HL-60 (cell line): ENCODE measurements around the gene KLC4.

Source experiments
- DNase-seq, 2 experiments: peaks; one replicate each; pipeline ENCODE4 v3.0.0-alpha.2; 2010 to 2020; ENCODE audit warnings: low read depth in 1 of 2, low spot score in 1 of 2
- H3K27ac ChIP-seq: fragments of 250-450 bp; sonication (Bioruptor Pico); replicated peaks from 2 replicates; pipeline ENCODE4 v1.5.1; 2020; ENCODE audit warnings: mild to moderate bottlenecking, moderate library complexity
- H3K27me3 ChIP-seq: fragments of 250-450 bp; sonication (Bioruptor Pico); 2 replicates; pipeline ENCODE4 v1.5.1; 2021; ENCODE audit warnings: mild to moderate bottlenecking, moderate library complexity; ENCODE audit not compliant: insufficient read depth, poor library complexity, severe bottlenecking
- H3K4me3 ChIP-seq: replicated peaks from 2 replicates; pipeline ENCODE4 v1.5.1; 2011; ENCODE audit warnings: mild to moderate bottlenecking, control low read depth, low read length; ENCODE audit not compliant: insufficient read depth
- GABPA ChIP-seq: IDR thresholded peaks from 2 replicates; pipeline ENCODE4 v1.6.1; 2012; ENCODE audit warnings: low read depth
- POLR2AphosphoS5 ChIP-seq: IDR thresholded peaks from 2 replicates; pipeline ENCODE4 v1.6.1; 2012; ENCODE audit warnings: low read depth
- SPI1 ChIP-seq: IDR thresholded peaks from 2 replicates; pipeline ENCODE4 v1.6.1; 2012; ENCODE audit warnings: low read depth, mild to moderate bottlenecking, borderline replicate concordance
- long read RNA-seq: library from polyadenylated mRNA; unstranded; transcript quantifications from one replicate; pipeline ENCODE4 v2.0.0, GENCODE V29; 2020
- TF ChIP-seq, protein P1 (sequence below): IDR thresholded peaks from one replicate; pipeline ENCODE4 v1.5.1; 2011; ENCODE audit warnings: low read length, control low read depth, inconsistent platforms; ENCODE audit not compliant: insufficient read depth
- TF ChIP-seq, protein P2 (sequence below): IDR thresholded peaks from 2 replicates; pipeline ENCODE4 v1.6.1; 2012; ENCODE audit warnings: low read depth; ENCODE audit not compliant: insufficient replicate concordance

KLC4 gene
- long read RNA-seq, transcript KLC4-202 (16 exons, 2,404 nt): major isoform, 39 of 76 reads
- long read RNA-seq, partial matches to known transcripts: 26 of 76 reads
- long read RNA-seq, other reads (novel, unspliced or antisense): 8 of 76 reads

DNA sequence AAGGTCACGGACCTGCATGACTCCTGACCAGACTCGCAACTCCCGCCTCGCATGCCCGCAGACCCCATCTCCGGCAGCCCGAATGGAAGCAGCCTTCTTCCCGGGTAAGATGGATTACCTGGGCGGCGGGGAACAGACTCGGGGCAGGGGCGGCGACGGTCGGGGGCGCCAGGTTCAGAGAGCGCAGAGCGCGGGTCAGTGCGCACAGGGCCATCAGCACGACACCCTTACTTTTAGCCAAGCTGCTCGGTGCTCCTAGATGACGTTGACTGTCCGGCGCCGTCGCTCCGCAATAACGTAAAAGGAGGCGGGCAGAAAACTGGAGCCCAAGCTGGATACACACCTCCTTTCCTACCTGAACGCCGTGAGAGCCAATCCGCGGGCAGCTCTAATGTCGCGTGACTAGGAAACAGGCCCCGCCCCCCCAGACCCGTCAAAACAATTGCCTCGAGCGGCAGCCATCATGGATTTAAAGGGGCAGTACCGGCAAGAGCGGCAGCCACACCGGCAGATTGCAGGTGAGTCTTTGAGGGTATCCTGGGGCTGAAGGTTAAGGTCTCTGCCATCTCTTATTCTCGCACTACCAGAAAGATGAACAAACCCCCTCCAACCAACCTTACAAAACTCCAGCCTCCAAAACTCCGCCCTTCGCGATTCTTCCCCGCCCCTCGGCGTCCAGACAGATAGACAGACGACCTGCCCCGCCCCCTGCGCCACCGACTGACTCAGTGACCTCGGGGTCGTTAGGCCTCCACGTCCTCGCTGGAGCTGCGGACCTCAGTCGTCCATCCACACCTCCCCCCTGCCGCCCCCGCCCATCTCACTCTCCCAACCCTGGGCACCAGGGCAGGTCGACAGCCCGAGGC is at the start of gene KLC4, which contains the start of gene MRPL2:
KLC4 (plus strand) TSS at position 464 of the 866 bp plus-strand sequence. CDS start 1,705 bp downstream, outside the sequence.
MRPL2 (minus strand) TSS at position 267 of the 866 bp plus-strand sequence; CDS start at position 214, 53 bp downstream.
- peak within 1 kb of the TSS; percentile 86 for H3K27ac ChIP-seq
- TF ChIP-seq POLR2AphosphoS5 (peak; percentile 89), GABPA (no peak), SPI1 (no peak)
- TF ChIP-seq, protein P1, sequence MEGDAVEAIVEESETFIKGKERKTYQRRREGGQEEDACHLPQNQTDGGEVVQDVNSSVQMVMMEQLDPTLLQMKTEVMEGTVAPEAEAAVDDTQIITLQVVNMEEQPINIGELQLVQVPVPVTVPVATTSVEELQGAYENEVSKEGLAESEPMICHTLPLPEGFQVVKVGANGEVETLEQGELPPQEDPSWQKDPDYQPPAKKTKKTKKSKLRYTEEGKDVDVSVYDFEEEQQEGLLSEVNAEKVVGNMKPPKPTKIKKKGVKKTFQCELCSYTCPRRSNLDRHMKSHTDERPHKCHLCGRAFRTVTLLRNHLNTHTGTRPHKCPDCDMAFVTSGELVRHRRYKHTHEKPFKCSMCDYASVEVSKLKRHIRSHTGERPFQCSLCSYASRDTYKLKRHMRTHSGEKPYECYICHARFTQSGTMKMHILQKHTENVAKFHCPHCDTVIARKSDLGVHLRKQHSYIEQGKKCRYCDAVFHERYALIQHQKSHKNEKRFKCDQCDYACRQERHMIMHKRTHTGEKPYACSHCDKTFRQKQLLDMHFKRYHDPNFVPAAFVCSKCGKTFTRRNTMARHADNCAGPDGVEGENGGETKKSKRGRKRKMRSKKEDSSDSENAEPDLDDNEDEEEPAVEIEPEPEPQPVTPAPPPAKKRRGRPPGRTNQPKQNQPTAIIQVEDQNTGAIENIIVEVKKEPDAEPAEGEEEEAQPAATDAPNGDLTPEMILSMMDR: no peak
- TF ChIP-seq, protein P2, sequence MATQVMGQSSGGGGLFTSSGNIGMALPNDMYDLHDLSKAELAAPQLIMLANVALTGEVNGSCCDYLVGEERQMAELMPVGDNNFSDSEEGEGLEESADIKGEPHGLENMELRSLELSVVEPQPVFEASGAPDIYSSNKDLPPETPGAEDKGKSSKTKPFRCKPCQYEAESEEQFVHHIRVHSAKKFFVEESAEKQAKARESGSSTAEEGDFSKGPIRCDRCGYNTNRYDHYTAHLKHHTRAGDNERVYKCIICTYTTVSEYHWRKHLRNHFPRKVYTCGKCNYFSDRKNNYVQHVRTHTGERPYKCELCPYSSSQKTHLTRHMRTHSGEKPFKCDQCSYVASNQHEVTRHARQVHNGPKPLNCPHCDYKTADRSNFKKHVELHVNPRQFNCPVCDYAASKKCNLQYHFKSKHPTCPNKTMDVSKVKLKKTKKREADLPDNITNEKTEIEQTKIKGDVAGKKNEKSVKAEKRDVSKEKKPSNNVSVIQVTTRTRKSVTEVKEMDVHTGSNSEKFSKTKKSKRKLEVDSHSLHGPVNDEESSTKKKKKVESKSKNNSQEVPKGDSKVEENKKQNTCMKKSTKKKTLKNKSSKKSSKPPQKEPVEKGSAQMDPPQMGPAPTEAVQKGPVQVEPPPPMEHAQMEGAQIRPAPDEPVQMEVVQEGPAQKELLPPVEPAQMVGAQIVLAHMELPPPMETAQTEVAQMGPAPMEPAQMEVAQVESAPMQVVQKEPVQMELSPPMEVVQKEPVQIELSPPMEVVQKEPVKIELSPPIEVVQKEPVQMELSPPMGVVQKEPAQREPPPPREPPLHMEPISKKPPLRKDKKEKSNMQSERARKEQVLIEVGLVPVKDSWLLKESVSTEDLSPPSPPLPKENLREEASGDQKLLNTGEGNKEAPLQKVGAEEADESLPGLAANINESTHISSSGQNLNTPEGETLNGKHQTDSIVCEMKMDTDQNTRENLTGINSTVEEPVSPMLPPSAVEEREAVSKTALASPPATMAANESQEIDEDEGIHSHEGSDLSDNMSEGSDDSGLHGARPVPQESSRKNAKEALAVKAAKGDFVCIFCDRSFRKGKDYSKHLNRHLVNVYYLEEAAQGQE: no peak
- no peaks in the 10 kb centered on the region for H3K27me3 ChIP-seq
- peak; percentile 96 to 99 for DNase-seq
- peak within 1 kb of the TSS; percentile 99 for H3K4me3 ChIP-seq

DNA sequence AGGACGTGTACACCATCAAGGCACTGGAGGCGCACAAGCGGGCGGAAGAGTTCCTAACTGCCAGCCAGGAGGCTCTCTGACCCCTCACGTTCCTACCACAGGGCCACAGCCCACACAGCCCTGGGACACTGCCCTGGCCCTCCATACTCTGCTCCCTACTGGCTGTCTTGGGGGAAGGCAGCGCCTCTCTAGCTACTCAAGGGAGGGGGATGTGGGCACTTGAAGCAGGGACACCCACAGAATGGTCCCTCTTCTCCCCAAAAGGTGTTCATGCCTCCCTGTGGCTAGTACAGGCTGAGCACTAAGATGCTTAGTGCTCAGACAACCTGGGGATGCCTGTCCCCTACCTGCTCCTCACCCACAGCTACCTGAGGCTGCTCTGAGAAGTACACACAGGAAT is 48.2 kb upstream of the KLC4 start:
- no peaks in the 10 kb centered on the region for H3K27me3 ChIP-seq
- no peak overlapping the region for H3K4me3 ChIP-seq
- TF ChIP-seq, protein P1: no peak
- no peak overlapping the region for H3K27ac ChIP-seq
- no peak for DNase-seq

DNA sequence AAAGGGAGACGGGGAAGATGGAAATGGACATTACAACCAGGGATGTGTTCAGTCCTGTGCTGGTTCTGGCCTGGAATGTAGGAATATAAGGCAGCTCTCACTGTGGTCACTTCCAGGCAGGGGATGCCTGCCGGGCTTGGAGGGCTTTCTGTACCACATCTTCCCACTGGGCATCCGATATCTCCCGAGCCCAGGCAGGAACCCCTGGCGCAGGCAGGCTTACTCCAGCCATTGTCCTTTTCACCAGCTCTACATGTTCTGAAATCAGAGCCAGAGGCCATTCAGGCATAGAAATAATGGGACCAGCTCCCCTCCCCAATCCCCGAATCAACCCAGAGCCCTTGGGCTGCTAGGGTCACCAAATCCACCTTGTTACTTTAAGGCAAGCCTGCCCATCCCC is 47.1 kb upstream of the KLC4 start:
- Histone ChIP-seq H3K27me3 (no peaks in the 10 kb centered on the region), H3K27ac (no peak overlapping the region), H3K4me3 (no peak overlapping the region)
- TF ChIP-seq POLR2AphosphoS5 (no peak), SPI1 (no peak), GABPA (no peak)
- TF ChIP-seq, protein P1: no peak
- TF ChIP-seq, protein P2: no peak
- DNase-seq: no peak
